Fibroblast of mammary gland (primary cell): ENCODE measurements around the gene RAB2B.

Experiments used
- DNase-seq: peaks from one replicate; pipeline ENCODE4 v3.0.0-alpha.2; 2010; ENCODE audit warnings: low read depth
- H3K4me3 ChIP-seq: 2 replicates; pipeline ENCODE4 v1.5.1; 2011; ENCODE audit warnings: low read depth, mild to moderate bottlenecking, low read length, moderate library complexity; ENCODE audit not compliant: control insufficient read depth
- CTCF ChIP-seq: conservative IDR thresholded peaks from 2 replicates; pipeline ENCODE4 v1.5.1; 2011; ENCODE audit warnings: low read depth, low read length, inconsistent platforms; ENCODE audit not compliant: control insufficient read depth, insufficient read depth

The RAB2B gene

DNA sequence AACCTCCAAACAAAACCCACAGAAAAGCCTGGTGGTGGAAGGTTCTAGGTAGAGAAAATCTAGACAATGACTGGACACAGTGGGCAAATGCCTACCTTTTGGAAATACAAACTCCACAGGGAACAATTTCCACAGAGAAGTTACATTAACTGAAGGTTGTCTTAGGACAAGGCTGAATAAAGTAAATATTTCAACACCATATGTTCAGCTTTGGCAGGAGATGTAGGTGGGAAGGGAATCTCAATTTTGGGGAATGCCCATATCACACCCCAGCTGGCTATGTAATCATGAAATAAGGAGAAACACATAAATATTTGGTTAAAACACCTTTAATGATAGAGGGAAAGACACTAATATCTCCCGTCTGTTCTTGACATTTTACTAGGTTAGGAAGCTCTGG, 44.0 kb upstream of the RAB2B start:
- no peak for TF ChIP-seq CTCF
- H3K4me3 ChIP-seq = no peak overlapping the region
- DNase-seq = no peak

GRCh38 chr14:21518725-21519124, 42.0 kb upstream of the RAB2B start:
- no peak for DNase-seq
- H3K4me3 ChIP-seq = no peak overlapping the region
- no peak for TF ChIP-seq CTCF

GRCh38 chr14:21514341-21514740, 37.6 kb upstream of the RAB2B start:
- no peak for DNase-seq
- TF ChIP-seq CTCF = no peak
- H3K4me3 ChIP-seq = no peak overlapping the region

- DNase-seq = peak; percentile 99
These were observed 34.2 kb upstream of the RAB2B start, which contains the start of gene METTL3 for GRCh38 chr14:21510735-21511657. Gene METTL3, minus strand, starts transcription at chr14:21511340. Its CDS starts 117 bp downstream, at chr14:21511223.

DNA sequence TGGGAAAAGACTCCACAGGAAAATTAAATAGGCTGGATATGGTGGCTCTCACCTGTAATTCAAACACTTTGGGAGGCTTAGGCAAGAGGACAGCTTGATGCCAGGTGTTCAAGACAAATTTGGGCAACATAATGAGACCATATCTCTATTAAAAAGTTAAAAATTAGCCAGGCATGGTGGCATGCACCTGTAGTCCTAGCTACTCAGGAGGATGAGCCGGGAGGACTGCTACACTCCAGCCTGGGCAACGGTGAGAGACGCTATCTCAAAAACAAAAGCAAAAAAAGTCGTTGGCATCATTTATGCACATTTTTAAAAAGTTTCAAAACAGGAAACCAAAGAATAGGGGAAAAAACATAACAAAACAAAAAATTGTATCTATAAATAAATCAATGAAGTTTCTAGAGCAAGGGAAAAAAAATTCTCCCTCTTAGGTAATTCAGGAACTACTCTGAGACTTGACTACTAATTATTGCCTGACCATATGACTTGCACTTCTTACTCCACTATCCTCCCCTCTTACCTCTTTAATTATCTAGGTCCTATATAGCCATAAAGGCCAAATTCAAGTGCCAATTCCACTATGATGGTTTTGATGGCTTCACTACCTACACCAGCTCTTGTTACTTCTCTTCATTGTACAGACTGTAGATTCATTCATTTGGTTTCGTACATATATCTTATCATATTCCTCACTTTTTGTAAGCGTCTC, 32.8 kb upstream of the RAB2B start:
- no peak for TF ChIP-seq CTCF
- peak overlapping the region; percentile 97 for H3K4me3 ChIP-seq

More at GRCh38 chr14:21510735-21511657, 34.2 kb upstream of the RAB2B start, which contains the start of gene METTL3:
- TF ChIP-seq CTCF = no peak
- peak within 1 kb of the TSS; percentile 97 for H3K4me3 ChIP-seq

GRCh38 chr14:21506557-21506956, 29.8 kb upstream of the RAB2B start:
- no peak for TF ChIP-seq CTCF
- DNase-seq = no peak

More for the DNA sequence above, 32.8 kb upstream of the RAB2B start:
- DNase-seq = no peak

More at GRCh38 chr14:21506557-21506956, 29.8 kb upstream of the RAB2B start:
- H3K4me3 ChIP-seq = no peak overlapping the region
